Neuron (in vitro differentiated cells): ENCODE measurements around the gene VPREB1.
"Not testable (repeated sequence)": the region's sequence is repeated elsewhere in the genome, so short reads cannot be mapped to it uniquely, and the experiment has no call there.

Experiments used
- H2AFZ ChIP-seq: one replicate; pipeline ENCODE4 v1.6.1; 2013; ENCODE audit warnings: low read depth, mild to moderate bottlenecking, inconsistent platforms, low read length, moderate library complexity
- H3K27me3 ChIP-seq: one replicate; pipeline ENCODE4 v1.6.1; 2013; ENCODE audit warnings: low read length; ENCODE audit not compliant: insufficient read depth
- H3K36me3 ChIP-seq: one replicate; pipeline ENCODE4 v1.6.1; 2013; ENCODE audit warnings: low read length; ENCODE audit not compliant: insufficient read depth
- H3K4me1 ChIP-seq: one replicate; pipeline ENCODE4 v1.6.1; 2013; ENCODE audit warnings: low read length; ENCODE audit not compliant: insufficient read depth
- H3K4me3 ChIP-seq: 2 replicates; pipeline ENCODE4 v1.5.1; 2013; ENCODE audit warnings: mild to moderate bottlenecking, low read length, moderate library complexity
- H3K9me3 ChIP-seq: one replicate; pipeline ENCODE4 v1.6.1; 2013; ENCODE audit warnings: low read length

The VPREB1 gene

DNA sequence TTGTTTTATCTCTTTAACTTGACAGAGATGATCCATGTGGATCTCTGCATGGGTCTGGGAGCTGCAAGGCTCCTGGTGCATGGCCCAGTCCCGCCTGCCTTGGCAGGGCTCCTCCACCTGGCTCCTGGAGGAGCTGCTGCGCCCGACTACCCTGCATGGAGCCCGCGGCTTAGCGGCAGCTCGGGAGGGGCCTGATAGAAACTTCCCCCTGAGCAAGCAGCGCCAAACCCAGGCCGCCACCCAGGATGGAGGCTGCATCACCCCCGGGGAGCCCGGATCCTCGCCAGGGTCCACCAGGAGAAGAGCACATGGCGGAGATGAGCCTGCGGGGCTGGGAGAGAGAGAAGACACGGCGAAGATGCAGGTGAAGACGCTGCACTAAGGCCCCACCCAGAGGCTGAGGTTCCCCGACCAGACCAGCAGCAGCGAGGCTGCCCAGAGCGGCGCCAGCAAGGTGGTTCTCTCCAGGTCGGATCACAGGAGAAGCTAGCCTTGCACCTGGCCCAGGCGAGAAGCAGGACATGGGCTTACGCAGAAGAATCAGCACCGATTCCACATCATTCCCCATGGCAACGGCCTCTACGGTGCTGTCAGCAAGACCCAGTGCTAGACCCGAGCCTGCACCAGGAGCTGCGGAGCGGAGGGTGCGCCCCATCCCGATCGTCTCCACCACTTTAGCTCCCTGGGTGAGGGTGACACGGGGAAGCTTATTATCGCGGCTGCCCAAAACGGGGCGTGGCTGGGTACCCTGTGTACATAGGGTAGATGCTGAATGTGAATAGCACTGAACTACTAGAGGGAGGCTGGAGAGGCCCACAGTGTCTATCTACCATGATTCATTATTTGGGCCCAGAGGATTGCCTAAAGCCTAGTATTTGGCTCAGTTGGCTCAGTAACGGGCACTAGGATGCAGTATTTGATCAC, 41.3 kb upstream of the VPREB1 start:
- no peaks in the 10 kb centered on the region for H3K4me1 ChIP-seq
- no peak overlapping the region for H2AFZ ChIP-seq
- no peaks in the 10 kb centered on the region for H3K36me3 ChIP-seq
- H3K9me3 ChIP-seq, result no peaks in the 10 kb centered on the region
- H3K4me3 ChIP-seq, result no peak overlapping the region
- H3K27me3 ChIP-seq, result peaks cover 19% of the 10 kb centered on the region

GRCh38 chr22:22207845-22208564, 36.6 kb upstream of the VPREB1 start:
- Histone ChIP-seq H3K27me3 (peaks cover 21% of the 10 kb centered on the region), H3K4me1 (no peaks in the 10 kb centered on the region), H3K9me3 (no peaks in the 10 kb centered on the region), H3K4me3 (no peak overlapping the region), H3K36me3 (no peaks in the 10 kb centered on the region), H2AFZ (no peak overlapping the region)

DNA sequence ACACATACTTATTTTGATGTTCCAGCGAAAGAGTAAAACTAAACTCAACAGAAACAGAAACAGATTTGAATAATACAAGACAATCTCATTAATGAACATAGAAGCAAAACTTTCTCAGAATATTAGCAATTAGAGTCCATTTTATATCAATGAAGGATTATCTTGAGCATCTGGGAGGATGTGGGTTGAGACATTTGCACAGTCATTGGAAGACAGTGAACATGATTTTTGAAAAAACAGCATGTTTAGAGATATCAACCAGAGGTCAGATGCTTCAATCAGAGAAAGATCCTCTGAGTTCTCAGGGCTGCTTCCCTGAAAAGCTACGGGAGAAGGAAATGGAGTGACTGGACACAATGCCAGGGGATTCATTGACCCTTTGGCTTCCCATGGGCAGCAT, 35.9 kb upstream of the VPREB1 start:
- Histone ChIP-seq H2AFZ (no peak overlapping the region), H3K4me3 (no peak overlapping the region), H3K27me3 (peaks cover 21% of the 10 kb centered on the region), H3K4me1 (no peaks in the 10 kb centered on the region), H3K36me3 (no peaks in the 10 kb centered on the region), H3K9me3 (no peaks in the 10 kb centered on the region)

DNA sequence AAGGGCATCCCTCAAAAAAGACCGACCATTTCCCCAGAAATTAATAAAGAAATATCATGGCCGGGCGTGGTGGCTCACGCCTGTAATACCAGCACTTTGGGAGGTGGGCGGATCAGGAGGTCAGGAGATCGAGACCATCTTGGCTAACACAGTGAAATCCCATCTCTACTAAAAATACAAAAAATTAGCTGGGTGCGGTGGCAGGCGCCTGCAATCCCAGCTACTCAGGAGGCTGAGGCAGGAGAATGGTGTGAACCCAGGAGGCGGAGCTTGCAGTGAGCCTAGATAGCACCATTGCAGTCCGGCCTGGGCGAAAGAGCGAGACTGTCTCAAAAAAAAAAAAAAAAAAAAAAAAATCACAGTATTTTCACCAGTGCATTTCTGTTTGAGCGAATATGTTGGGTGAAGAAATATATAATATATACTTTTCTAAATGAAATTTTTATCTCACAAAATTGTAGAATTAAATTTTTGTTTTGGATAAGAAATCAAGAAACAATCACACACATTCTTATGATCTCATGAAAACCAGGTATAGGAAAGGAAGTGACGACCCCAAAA, 35.4 kb upstream of the VPREB1 start:
- H3K36me3 ChIP-seq, H3K4me1 ChIP-seq, H3K4me3 ChIP-seq, H3K9me3 ChIP-seq, H2AFZ ChIP-seq: not testable (repeated sequence)
- peaks cover 21% of the 10 kb centered on the region for H3K27me3 ChIP-seq

GRCh38 chr22:22210375-22210774, 34.2 kb upstream of the VPREB1 start:
- H3K27me3 ChIP-seq, result peaks cover 28% of the 10 kb centered on the region
- no peak overlapping the region for H3K4me3 ChIP-seq
- H3K4me1 ChIP-seq, result no peaks in the 10 kb centered on the region
- H2AFZ ChIP-seq, result no peak overlapping the region
- no peaks in the 10 kb centered on the region for H3K36me3 ChIP-seq
- H3K9me3 ChIP-seq, result no peaks in the 10 kb centered on the region

DNA sequence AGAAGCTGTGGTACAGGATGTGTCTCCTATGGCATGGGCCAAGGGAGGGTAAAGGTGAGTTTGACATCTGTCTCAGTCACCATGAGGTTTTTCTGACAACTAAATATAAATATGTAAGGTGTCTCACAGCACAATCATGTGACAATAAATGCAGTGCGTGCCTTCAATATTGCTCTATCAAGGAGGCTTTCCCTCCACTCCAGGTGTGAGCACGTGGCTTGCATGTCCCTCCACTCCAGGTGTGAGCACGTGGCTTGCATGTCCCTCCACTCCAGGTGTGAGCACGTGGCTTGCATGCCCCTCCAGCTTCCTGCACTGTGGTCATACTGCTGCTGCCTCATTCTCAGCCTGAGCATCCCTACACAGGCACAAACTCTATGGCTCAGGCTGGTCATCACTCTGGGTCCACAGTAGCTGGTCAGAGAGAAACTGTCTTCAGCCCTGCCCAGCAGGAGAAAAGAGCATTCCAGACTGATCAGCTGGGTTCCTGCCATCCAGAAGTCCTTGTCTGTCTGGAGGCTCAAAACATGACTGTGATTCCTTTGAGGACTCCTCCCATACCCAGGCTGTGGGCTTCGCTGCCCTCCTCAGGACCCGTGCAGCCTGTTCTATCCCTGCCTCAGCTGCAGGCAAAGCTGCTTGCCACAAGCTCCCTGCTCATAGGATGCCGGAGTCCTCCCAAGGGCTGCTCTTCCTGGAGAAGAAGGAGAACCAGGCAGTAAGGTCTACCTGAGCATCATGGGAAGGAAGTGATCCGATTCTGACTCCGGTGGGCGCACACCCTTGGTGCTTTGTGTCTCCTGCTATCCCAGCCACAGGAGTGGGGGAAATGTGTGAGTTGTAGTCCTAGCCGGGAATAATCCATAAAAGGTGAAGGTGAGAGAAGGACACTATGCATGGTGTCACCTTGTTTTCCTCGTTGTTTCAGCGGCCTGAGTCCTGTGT, 33.4 kb upstream of the VPREB1 start:
- Histone ChIP-seq H3K4me1 (no peaks in the 10 kb centered on the region), H3K4me3 (no peak overlapping the region), H3K27me3 (peaks cover 31% of the 10 kb centered on the region), H2AFZ (no peak overlapping the region), H3K9me3 (no peaks in the 10 kb centered on the region), H3K36me3 (no peaks in the 10 kb centered on the region)

DNA sequence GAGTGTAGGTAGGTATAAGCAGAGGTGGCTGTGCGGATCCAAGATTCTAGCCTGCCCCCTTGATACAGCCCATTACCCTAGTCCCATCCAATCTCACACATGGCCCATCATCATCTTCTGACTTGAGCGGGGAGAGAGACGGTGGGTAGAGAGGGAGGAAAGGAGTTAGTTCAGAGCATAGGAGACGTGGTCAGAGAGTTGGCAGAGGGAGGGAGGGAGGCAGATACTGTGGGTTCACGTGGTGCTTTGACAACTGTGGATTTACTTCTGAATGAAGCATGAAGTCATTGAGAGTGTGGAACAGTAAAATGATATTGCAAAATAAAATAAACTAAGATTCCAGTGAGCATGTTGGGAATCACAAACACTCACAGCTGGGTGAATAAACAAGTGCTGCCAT, 31.4 kb upstream of the VPREB1 start:
- H3K36me3 ChIP-seq, result no peaks in the 10 kb centered on the region
- no peaks in the 10 kb centered on the region for H3K9me3 ChIP-seq
- H3K27me3 ChIP-seq, result peaks cover 28% of the 10 kb centered on the region
- no peak overlapping the region for H2AFZ ChIP-seq
- H3K4me3 ChIP-seq, result no peak overlapping the region
- no peaks in the 10 kb centered on the region for H3K4me1 ChIP-seq

DNA sequence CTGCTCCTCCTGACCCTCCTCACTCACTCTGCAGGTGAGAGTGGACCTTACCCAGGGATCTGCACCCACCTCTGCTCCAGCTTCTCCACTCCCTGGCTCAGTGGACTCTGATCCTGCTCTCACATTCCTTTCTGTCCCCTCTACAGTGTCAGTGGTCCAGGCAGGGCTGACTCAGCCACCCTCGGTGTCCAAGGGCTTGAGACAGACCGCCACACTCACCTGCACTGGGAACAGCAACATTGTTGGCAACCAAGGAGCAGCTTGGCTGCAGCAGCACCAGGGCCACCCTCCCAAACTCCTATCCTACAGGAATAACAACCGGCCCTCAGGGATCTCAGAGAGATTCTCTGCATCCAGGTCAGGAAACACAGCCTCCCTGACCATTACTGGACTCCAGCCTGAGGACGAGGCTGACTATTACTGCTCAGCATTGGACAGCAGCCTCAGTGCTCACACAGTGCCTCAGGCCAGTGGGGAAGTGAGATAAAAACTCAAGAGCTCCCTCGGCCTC, 29.7 kb upstream of the VPREB1 start:
- H3K4me3 ChIP-seq, result no peak overlapping the region
- no peak overlapping the region for H2AFZ ChIP-seq
- H3K27me3 ChIP-seq, result peaks cover 37% of the 10 kb centered on the region
- no peaks in the 10 kb centered on the region for H3K36me3 ChIP-seq
- no peaks in the 10 kb centered on the region for H3K9me3 ChIP-seq
- H3K4me1 ChIP-seq, result no peaks in the 10 kb centered on the region

- H3K4me3 ChIP-seq, result no peak overlapping the region
- H3K27me3 ChIP-seq, result peaks cover 31% of the 10 kb centered on the region
- H2AFZ ChIP-seq, result no peak overlapping the region
- no peaks in the 10 kb centered on the region for H3K4me1 ChIP-seq
- H3K9me3 ChIP-seq, result no peaks in the 10 kb centered on the region
- no peaks in the 10 kb centered on the region for H3K36me3 ChIP-seq
Measured at GRCh38 chr22:22215659-22216449, 28.7 kb upstream of the VPREB1 start.

DNA sequence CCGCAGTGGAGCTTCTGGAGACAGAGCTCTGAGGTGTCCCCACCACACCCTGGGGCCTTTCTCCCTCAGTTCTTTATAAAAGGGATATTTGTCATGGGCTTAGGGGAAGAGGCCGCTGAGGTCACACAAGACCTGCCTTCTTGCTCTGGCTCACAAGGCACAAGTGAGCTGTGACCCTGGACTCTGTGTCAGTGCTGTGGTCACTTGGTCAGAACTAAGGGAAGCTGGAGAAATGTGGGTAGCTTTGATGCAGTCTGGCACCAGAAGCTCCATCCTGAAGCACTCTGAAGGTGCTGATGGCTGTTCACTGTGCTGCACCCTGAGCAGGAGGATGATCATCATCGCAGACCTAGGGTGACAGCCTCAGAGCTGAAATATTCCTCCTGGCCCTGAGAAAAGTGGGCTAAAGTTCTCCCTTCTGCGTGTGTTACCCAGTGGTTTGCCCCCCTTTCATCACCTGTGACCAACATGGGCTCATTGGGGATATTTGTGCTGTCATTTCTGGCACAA, 28.1 kb upstream of the VPREB1 start:
- Histone ChIP-seq H3K4me3 (no peak overlapping the region), H3K36me3 (no peaks in the 10 kb centered on the region), H3K27me3 (peaks cover 24% of the 10 kb centered on the region), H3K9me3 (no peaks in the 10 kb centered on the region), H2AFZ (no peak overlapping the region), H3K4me1 (no peaks in the 10 kb centered on the region)

GRCh38 chr22:22218302-22218701, 26.3 kb upstream of the VPREB1 start:
- H3K36me3 ChIP-seq, result no peaks in the 10 kb centered on the region
- H3K9me3 ChIP-seq, result no peaks in the 10 kb centered on the region
- H3K27me3 ChIP-seq, result peaks cover 23% of the 10 kb centered on the region
- H2AFZ ChIP-seq, result no peak overlapping the region
- H3K4me3 ChIP-seq, result no peak overlapping the region
- H3K4me1 ChIP-seq, result no peaks in the 10 kb centered on the region
